CD4-positive, alpha-beta T cell treated with Interferon gamma for 1 hour (primary cell): ENCODE results near the gene HSPB9.

Experiments
- DNase-seq: peaks from one replicate; pipeline ENCODE4 v3.0.0-alpha.2; 2020

HSPB9 gene

DNA sequence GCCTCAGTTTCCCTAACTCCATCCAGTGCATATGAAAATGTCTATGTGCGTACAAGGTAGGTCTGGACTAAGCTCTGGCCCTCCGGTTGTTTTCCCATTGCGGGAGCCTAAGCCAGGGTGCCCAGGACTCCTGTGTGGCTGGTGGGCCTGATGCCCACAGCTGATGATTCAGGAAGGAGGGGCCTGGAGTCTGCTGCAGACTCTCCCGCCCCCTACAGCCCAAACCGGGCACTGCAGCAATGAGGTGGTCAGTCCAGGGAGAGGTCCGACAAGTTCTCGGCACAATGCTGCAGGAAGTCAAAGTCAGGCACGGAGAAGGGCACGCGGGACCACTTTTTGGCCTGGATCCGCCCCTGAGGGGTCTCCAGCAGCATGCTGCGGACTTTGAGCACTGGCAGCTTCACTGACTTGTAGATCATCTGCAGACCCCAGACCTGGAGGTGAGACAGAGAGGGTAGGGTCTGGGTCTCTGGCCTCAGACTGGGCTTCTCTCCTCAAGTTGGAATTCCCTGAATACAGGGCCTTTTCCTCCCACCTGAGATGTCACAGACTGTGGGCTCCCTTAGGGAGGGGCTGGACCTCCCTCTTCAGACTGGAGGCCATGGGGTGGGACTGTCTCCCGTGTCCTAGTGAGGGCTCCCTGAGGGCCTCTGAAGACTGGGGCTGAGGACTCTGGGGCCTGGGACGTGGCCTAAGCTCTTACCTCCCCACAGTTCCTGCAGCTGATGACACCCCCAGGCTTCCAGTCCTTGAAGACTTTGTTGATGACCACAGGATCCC lies 20.9 kb upstream of the HSPB9 start:
- peak; percentile 54 for DNase-seq

DNA sequence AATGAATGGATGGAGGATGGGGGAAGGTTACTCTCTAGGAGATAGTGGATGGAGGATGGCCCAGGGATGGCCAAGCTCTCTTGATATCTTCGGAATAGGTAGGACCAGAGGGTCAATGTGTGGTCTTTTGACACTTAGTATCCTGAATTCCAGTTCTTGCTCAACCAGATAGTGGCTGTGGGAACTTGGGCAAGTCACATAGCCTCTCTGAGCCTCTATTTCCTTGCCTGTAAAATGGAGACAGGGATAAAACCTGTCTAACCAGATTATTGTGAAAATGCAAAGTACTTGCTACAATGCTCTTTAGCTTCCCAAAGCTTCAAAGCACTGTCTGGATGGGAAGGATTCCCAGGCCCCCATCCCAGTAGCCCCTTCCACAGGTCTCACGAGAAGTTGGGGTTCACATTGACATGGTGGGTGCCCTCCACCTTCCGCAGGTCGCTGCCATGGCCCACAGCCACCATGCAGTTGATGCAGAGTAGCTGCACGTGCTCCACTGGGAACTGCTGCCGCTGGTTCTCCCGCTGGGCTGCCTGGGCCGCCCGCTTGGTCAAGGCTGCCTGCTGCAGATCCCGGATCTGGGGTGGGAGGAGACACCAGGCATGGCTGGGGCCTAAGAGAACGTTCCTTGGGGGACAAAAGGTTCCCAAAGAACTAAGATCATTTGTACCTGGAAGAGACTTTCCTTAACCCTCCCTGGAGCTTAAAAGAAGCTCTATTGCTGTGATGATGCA lies 19.2 kb upstream of the HSPB9 start:
- no peak for DNase-seq

DNA sequence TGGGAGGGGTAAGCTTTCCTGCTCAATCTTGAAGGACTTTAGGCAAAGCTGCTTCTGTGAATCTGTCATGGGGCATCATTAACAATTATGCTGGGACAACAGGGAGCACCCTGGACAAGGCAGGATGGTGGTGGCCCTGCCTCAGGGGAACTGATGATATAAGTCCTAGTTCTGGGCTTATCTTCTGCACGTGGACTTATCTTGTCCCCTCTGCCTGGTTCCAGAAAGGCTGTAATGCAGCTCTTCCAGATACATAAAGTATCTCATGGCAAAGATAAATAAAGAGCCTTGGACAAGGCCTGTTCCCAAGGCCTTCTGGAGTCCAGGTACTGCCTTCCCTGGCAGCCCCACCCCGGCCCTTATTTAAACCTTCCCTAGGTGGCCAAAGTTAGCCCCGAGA lies 18.3 kb upstream of the HSPB9 start:
- DNase-seq, result no peak

GRCh38 chr17:42106009-42106408 lies 16.6 kb upstream of the HSPB9 start:
- DNase-seq, result no peak

- DNase-seq, result no peak
Observed at GRCh38 chr17:42107124-42107523, 15.5 kb upstream of the HSPB9 start.

DNA sequence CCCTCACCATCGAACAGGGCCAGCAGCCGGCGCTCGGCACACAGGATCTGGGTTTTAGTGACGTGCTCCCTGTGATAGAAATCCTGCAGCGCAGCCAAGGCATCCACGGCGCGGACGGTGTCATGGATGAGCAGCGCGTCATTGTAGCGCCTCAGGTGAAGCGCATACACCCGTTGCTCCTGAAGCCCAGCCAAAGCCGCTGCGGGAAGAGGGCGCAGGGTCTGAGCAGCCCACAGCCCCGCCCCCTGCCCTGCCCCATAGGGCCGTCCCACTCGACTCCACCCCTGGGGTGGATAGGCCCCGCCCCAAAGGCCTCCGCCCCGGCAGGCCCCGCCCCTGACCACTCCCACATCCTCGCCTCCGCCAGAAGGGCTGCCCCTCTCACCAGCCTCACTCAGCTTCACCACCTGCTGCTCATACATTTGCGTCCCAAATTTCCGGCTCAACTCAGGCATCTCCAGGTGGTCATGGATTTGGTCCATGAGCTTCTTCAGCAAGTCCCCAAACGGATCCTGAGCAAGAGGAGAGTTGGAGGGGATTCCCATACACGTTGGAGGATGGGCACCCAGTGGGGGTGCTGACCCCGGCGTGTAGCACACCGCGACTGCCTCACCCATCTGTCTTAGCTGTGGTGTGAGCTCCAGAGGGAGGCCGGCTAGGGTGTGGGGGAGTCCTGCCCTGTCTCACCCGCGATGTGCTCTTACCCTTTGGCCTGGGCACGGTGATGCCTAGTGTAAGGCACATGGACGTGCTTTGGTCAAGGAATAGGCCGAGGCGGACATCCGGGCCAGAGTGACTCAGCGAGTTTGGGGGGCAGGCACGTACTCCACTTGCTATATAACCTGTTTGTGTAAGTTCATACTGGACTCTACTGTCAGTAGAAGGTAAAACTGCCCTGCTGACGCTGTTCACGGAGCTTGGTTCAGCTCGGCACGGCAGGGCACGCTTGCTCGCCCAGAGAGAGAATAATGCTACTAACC lies 14.7 kb upstream of the HSPB9 start:
- peak; percentile 90 for DNase-seq

DNA sequence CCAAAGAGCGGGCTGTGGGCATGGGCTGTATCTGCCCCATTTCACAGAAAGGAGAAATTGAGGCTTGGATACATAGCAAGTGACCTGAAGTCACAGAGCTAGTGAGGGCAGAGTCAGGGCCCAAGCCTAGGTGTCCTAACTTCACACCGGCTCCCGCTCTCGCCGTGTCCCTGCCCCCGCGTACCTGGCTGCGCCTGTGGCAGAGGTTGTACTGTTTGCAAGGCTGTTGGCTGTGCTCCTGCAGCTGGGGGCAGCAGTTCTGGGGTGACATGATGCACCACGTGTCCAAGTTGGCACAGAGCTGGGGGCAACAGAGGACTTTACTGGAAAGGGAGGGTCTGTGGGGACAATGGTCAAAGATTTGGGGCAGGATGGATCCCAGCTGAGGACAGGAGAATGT lies 13.5 kb upstream of the HSPB9 start:
- DNase-seq, result no peak

DNA sequence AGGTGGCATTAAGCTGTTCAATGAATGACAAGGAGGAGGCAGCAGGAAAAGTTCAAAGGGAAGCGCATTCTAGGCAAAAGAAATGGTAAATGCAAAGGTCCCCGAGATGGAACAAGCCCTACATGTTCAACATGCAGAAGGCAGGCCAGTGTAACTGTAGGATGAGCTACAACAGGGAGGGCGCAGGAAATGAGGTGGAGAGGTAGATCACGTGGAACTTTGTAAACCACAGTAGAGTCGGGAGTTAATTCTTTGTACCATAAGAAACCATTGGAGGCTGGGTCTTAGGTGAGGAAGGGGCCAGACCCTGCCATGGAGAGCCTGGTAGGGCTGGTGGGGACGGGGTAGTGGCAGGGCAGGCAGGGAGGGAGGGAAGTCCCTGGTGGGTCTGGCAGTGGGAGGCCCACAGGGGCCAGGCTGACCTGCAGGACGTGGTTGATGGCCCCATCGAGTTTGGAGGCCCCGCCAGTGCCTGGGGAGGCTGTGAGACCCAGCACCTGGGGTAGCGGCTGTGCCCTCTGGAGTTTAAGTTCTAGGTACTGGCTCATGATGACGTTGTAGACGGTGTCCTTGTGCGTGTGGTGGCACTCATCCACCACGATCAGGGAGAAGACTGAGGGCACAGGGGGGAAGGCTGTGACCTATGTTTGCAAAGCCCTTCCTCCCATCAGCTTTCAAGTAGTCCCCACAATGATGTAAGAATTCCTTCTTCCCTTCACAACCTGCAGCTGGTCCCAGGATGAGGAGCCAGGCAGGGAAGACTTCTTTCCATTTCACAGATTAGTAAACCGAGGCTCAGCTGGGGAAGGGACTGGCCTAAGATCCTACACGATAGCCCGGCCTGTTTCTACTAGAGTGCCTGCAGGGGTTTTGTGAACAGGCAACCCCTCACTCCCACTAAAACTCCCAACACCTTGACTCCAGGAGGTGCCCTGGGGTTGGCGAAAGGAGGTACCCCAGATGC lies 12.0 kb upstream of the HSPB9 start:
- DNase-seq, result no peak

GRCh38 chr17:42111265-42111636 lies 11.4 kb upstream of the HSPB9 start:
- no peak for DNase-seq

DNA sequence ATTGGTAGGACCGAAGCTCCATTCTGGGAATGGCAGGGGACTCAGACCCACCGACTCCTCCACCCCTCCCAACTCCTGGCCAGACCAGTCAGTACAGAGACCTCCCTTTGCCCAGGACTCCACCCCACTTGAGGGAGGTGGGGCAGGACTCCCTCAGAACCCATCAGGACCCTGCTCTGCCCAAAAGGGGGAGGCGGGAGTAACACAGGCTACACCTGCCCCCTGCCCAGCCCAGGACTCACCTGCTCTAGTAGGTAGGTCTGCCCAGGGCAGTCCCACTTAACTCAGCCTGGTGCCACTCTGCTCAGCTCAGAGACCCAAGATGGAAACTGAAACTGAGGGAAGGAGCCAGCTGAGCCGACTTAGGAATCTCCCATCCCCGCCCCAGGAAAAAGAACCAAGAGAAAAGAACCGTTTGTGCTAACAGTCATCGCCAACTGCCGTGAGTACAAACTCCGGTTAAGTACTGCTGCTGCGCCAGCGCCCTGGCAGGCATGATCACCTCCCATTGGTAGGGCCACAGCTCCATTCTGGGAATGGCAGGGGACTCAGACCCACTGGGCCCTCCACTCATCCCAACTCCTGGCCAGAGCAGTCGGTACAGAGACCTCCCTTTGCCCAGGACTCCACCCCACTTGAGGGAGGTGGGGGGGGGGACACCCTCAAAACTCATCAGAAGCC lies 10.6 kb upstream of the HSPB9 start:
- DNase-seq, result peak; percentile 18

GRCh38 chr17:42112552-42113176 lies 9.9 kb upstream of the HSPB9 start, which contains the start of gene DHX58:
TSS of gene DHX58 (minus strand) at chr17:42112714. CDS start at chr17:42111892, 822 bp downstream.
- DNase-seq, result peak; percentile 81

DNA sequence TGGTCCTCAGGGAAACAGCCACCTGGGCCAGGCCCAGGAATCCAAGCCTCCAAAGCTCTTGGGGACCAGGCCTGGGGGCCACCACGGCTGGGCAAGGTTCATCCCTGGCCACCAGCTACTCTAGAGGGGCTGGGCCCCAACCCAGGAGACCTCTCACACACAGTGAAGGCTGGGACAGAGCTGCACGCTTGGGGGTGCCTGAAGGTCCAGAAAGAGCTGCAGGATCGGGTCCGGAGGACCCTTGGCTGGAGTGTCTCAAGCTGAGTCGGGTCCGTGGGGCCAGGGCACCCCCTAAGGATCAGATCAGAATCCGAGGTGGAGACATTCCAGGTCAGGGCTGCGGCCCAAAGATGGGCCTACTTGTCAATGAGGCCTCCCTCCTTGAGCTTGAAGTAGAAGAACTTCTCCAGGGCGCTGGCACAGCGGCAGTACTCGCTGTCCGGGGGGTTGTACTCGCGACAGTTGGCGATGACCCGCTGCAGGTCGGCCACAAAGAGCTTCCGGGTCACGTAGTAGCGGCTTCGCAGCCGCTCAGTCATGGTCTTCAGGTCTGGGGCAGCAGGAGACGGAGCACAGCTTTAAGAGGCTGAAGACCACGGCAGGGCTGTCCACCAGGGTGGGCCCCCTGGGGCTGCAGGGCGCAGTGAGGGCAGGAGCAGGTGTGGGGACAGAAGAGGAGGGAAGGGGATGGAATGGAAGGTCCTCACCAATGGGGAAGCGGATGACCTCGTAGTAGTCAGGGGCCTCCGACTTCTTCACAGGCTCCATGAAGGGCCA lies 9.1 kb upstream of the HSPB9 start:
- no peak for DNase-seq

DNA sequence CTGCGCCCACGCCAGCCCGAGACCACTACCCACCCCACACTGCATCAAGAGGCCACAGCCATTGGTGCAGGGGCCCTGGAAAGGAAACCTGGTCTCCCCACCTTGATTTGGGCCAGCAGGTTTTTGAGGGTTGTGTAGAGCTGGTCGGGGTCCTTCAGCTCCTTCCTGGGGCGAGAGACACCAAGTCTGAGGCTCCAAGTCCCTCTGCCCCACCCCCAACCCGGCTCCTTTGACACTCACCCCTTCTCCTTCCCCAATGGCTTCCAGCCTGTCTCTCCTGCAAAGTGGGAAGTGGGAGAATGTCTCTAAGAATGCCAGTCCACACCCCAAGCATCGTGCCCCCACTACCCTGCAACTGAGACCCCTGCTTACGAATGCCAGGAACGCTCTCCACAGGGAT lies 8.5 kb upstream of the HSPB9 start:
- DNase-seq, result no peak

GRCh38 chr17:42116705-42117396 lies 5.8 kb upstream of the HSPB9 start:
- peak; percentile 83 for DNase-seq

DNA sequence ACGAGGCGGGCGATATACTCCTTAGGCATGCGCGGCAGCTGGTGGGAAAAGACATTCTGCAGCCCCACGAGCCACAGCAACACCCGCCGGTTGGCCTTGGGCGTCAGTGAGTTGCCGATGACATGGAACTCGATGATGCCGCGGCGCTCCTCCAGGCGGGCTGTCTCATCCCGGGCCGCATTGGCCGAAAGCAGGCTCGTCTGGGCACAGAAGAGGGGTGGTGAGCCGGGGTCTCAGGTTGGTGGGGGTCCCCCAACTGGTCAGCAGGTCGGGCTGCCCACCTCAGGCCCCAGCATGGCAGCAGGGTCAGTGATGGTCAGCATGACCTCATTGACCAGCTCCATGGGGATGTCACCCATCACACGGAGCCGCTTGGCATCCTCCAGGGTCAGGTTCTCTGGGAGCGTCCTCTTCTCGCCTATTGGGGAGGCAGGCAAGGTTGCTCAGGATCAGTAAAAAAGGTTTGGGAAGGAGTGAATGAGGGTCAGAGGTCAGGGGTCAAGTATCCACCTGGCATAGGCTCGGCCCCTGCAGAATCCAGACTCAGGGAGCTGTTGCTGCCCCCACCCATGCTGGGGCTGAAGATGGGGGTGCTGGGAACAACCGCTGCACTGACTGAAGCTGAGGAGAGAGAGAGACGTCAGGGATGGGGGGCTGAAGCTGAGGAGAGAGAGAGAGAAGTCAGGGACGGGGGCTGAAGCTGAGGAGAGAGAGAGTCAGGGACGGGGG lies 5.0 kb upstream of the HSPB9 start:
- no peak for DNase-seq

DNA sequence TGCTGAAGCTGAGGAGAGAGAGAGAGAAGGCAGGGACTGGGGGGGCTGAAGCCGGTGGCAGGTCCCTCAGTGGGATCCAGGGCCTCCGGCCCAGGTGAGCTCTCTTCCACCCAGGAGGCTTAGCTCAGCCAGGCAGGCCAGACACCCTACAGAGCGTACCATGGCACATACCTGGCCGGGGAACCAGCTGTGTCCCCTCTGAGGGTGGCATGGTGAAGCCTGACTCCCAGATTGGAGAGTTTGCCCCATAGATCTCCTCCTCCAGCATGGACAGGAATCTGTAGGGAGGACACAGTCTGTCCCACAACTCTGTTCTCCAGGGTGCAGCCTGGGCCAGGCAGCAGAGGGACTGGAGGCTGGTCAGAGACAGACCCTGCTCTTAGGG lies 4.5 kb upstream of the HSPB9 start:
- no peak for DNase-seq

DNA sequence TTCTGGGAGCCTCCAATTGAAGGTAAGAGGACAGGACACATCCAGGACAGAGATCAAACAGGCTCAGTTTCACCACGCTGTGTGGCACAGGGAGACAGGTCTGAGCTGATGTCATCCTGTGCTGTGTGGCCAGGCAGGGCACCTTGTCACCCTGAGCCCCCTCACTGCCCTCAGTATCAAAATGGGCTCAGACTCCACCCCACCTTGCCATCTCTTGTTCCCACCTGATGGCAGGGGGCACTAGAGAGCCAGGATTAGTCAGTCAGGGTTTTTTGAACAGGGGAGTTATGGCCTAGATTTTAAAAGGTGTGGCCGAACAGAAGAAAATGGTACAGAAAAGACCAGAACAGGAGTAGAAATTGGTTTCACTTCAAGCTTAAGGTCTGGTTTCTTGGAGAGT lies 4.1 kb upstream of the HSPB9 start:
- DNase-seq, result peak; percentile 26

DNA sequence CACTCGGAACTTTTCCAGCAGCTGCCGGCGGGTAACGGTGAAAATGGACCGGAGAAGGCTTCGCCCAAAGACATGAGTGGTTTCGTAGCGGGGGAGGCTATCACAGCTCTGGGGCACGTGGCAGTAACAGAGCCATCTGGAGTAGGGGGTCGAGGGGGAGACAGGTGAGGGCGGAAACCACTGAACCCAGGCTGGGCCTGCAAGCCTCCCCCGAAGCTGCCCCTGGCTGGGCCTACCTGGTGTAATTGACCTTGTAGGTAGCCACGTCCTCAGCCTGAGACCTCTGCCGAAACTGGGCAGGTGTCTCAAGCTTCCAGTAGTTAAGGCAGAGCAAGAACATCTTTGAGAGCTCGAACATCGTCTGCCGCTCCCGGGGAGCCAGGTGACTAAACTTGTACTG lies 3.3 kb upstream of the HSPB9 start:
- no peak for DNase-seq
